Tibial artery (tissue), 4 donors: ENCODE measurements around the gene CCDC191.

ENCODE experiments used
- DNase-seq, 2 donors: peaks; one replicate each; pipeline ENCODE4 v3.0.0-alpha.2; 2019
- H3K27ac ChIP-seq, 2 donors: fragments of 200-600 bp; sonication (generic) in 1 of 2; 1 replicate in 1 of 2; 2 replicates in 1 of 2; pipeline ENCODE4 v1.5.1; 2018 to 2019; ENCODE audit warnings: mild to moderate bottlenecking in 1 of 2
- H3K27me3 ChIP-seq, 2 donors: fragments of 200-600 bp; sonication (generic) in 1 of 2; one replicate each; pipeline versions ENCODE4 v1.5.1 to v1.6.0; 2016 to 2019
- H3K36me3 ChIP-seq, 3 donors: fragments of 200-600 bp; sonication (generic) in 2 of 3; one replicate each; pipeline ENCODE4 v1.5.1; 2016 to 2019; ENCODE audit warnings: mild to moderate bottlenecking in 2 of 3
- H3K4me1 ChIP-seq, 4 donors: fragments of 200-600 bp; sonication (generic) in 2 of 4; 1 replicate in 3 of 4; 2 replicates in 1 of 4; pipeline ENCODE4 v1.5.1; 2016 to 2019
- H3K4me3 ChIP-seq, 2 donors: fragments of 200-600 bp; sonication (generic) in 1 of 2; 1 replicate in 1 of 2; 2 replicates in 1 of 2; pipeline ENCODE4 v1.5.1; 2018 to 2019; ENCODE audit warnings: mild to moderate bottlenecking in 2 of 2
- H3K9me3 ChIP-seq, 3 donors: fragments of 200-600 bp; sonication (generic) in 1 of 3; one replicate each; pipeline ENCODE4 v1.5.1; 2016 to 2019
- intact Hi-C: fragments of 100-400 bp; cut with DNase I; formaldehyde crosslinking; loops from one replicate; pipeline ENCODE4 v1.15.0; 2023; ENCODE audit warnings: low total_unique reads
- TF ChIP-seq, protein P1 (sequence below), 2 experiments: fragments of 200-600 bp in 1 of 2; fragments of 450-650 bp in 1 of 2; IDR thresholded peaks; one replicate each; pipeline ENCODE4 v1.5.1; 2017 to 2019; ENCODE audit warnings: antibody characterized with exemption in 2 of 2, mild to moderate bottlenecking in 1 of 2, moderate library complexity in 1 of 2

The CCDC191 gene

DNA sequence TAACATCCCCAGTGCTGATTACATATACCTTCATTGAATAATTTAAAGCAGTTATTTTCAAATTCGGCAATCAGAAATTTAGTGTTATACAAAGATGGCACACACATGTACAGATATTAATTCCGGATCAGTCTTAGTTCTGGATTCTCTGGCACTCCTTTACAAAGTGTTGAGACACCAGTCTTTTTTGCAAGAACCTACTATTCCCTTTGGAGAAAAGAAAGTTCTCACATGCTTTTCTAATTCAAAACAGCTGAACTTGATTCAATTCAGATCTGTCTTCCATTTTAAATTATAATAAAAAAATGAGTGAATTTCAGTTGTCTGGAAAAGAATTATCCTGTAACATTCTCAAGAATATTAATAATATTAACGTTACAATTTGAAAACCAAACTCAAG lies 20.4 kb downstream of the CCDC191 start:
- no peaks in the 10 kb centered on the region for H3K4me1 ChIP-seq
- no peak for DNase-seq
- TF ChIP-seq, protein P1, sequence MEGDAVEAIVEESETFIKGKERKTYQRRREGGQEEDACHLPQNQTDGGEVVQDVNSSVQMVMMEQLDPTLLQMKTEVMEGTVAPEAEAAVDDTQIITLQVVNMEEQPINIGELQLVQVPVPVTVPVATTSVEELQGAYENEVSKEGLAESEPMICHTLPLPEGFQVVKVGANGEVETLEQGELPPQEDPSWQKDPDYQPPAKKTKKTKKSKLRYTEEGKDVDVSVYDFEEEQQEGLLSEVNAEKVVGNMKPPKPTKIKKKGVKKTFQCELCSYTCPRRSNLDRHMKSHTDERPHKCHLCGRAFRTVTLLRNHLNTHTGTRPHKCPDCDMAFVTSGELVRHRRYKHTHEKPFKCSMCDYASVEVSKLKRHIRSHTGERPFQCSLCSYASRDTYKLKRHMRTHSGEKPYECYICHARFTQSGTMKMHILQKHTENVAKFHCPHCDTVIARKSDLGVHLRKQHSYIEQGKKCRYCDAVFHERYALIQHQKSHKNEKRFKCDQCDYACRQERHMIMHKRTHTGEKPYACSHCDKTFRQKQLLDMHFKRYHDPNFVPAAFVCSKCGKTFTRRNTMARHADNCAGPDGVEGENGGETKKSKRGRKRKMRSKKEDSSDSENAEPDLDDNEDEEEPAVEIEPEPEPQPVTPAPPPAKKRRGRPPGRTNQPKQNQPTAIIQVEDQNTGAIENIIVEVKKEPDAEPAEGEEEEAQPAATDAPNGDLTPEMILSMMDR (IDR thresholded peaks at IDR 0.05): no peak
- peaks cover 11 to 18% (median 12%) of the 10 kb centered on the region in 3 donors for H3K36me3 ChIP-seq
- no peak overlapping the region for H3K27ac ChIP-seq
- no peaks in the 10 kb centered on the region for H3K27me3 ChIP-seq
- no peaks in the 10 kb centered on the region for H3K9me3 ChIP-seq
- intact Hi-C loops: no loop called here
- H3K4me3 ChIP-seq: no peak overlapping the region

DNA sequence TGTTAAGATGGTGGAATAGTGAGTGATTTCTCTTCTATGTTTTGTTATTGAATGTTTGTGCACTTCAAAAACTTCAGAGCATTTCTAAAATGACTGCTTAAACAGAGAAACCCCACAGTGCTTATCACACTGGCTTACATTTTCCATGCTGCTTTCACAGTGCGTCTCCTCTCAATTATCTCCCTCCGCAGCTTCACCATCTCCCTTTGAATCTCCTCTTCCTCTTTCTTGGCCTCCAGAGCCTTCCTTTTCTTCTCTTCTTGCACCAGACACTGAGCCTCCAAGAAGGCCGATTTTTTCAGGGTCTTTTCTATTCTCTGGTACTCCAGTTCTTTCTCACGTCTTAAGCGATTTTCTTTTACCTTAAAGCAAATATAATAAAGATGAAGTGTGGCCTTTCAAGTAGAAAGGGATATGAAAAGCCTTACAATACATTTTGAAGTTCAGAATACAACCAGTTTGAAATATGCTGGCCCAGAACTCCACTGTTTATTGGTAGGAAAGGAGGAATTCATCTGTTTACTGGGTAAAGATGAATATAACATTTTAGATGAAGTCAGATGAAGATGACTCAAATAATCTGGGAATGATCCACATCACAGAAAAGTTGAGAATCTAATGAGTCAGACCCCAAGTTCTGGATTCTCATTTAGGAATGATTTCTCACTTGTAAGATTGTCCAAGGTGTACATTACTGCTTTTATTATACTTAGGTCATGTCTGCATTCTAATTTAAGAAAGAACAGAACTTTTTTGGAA lies 21.4 kb downstream of the CCDC191 start:
- DNase-seq: no peak
- no peak overlapping the region for H3K4me3 ChIP-seq
- H3K27ac ChIP-seq: no peak overlapping the region
- intact Hi-C loops: no loop called here
- H3K9me3 ChIP-seq: no peaks in the 10 kb centered on the region
- H3K36me3 ChIP-seq: peaks cover 11 to 18% (median 12%) of the 10 kb centered on the region in 3 donors
- H3K27me3 ChIP-seq: no peaks in the 10 kb centered on the region
- H3K4me1 ChIP-seq: no peaks in the 10 kb centered on the region
- TF ChIP-seq, protein P1 (IDR thresholded peaks at IDR 0.05): no peak

DNA sequence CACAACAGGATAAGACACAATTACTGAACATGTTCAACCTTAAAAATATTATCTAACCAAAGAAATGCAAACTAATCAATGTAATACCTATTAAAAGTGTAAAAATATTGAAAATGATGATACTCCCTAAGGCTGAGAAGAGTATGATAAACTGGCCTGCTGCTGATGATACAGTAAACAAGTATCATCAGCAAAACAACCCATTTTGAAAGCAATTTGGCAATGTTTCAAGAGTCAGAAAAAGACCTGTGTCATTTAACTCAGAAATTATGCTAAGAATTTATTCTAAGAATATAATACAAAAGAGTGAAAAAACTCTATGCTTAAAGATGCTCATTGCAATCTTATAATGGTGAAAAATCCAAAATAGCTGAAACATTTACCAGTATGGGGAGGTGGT lies 22.1 kb downstream of the CCDC191 start:
- peaks cover 11 to 18% (median 12%) of the 10 kb centered on the region in 3 donors for H3K36me3 ChIP-seq
- H3K9me3 ChIP-seq: no peaks in the 10 kb centered on the region
- no peak for DNase-seq
- no peaks in the 10 kb centered on the region for H3K27me3 ChIP-seq
- intact Hi-C loops: no loop called here
- H3K4me3 ChIP-seq: no peak overlapping the region
- H3K4me1 ChIP-seq: no peaks in the 10 kb centered on the region
- no peak overlapping the region for H3K27ac ChIP-seq
- TF ChIP-seq, protein P1 (IDR thresholded peaks at IDR 0.05): no peak

DNA sequence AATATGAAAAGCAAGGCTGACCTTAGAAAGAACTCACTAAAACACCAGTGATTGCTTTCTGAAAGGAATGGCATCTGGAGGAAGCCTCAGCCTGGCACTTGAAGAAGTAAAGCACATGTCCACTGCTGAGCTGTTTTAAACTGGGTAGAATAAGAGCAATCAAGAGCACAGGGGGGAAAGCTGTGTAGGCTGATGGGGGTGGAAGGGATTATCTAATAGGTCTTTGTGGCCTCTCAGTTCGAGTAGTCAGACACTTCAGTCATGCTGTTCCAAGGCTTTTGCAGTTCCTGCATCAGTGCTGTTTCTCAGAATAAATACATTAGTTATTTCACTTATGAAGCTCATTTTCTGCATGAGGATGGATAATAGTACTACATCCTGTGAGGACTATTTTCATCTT lies 22.6 kb downstream of the CCDC191 start:
- no peaks in the 10 kb centered on the region for H3K27me3 ChIP-seq
- DNase-seq: no peak
- TF ChIP-seq, protein P1 (IDR thresholded peaks at IDR 0.05): no peak
- no peak overlapping the region for H3K4me3 ChIP-seq
- H3K36me3 ChIP-seq: peaks cover 11 to 18% (median 12%) of the 10 kb centered on the region in 3 donors
- no peak overlapping the region for H3K27ac ChIP-seq
- intact Hi-C loops: no loop called here
- H3K9me3 ChIP-seq: no peaks in the 10 kb centered on the region
- H3K4me1 ChIP-seq: no peaks in the 10 kb centered on the region

DNA sequence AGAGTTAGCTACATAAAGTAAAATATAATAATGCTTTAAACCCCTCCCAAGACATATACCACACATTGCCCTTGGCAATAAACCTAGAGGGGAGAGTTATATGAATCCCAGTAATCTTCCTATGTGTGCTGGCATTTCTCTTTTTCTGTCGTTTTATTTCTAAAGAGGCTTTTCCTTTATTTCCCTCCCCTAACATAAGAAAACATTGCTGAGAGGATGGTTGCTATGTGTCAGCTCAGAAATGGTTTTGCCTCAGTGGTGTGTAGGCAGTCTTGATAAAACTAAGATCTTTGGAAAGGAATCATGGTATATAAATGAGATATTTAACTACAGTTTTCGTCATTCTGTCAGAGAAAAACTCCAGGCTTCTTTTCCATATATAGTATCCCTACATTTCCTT lies 30.0 kb downstream of the CCDC191 start:
- intact Hi-C loops: no loop called here
- no peak for DNase-seq
- H3K36me3 ChIP-seq: peaks cover 0 to 3% (median 0%) of the 10 kb centered on the region in 3 donors
- H3K27ac ChIP-seq: no peak overlapping the region
- TF ChIP-seq, protein P1 (IDR thresholded peaks at IDR 0.05): no peak
- H3K27me3 ChIP-seq: no peaks in the 10 kb centered on the region
- H3K9me3 ChIP-seq: no peaks in the 10 kb centered on the region
- H3K4me3 ChIP-seq: no peak overlapping the region
- no peaks in the 10 kb centered on the region for H3K4me1 ChIP-seq
